Measurements from ENCODE around the gene CBFA2T3.

The CBFA2T3 gene

GRCh38 chr16:88983165-88983564 lies 6.2 kb upstream of the CBFA2T3 start:
- TF ChIP-seq FOXP2 (optimal IDR thresholded peaks at IDR 0.05; ENCODE audit: borderline replicate concordance, extremely low read depth, extremely low read length, insufficient read depth) (no peak), TAF1 (IDR thresholded peaks at IDR 0.05; ENCODE audit: borderline replicate concordance, insufficient read depth, low read length) (no peak), POLR2AphosphoS5 (IDR thresholded peaks at IDR 0.05; ENCODE audit: low read depth, low read length) (no peak), REST (IDR thresholded peaks at IDR 0.05; ENCODE audit: insufficient read depth in 1 of 2, low read depth in 2 of 2, low read length in 2 of 2) (no peak), SIN3A (IDR thresholded peaks at IDR 0.05; ENCODE audit: borderline replicate concordance, insufficient read depth, low read length) (no peak)

GRCh38 chr16:88982286-88983084 lies 5.5 kb upstream of the CBFA2T3 start:
- TF ChIP-seq REST (IDR thresholded peaks at IDR 0.05; ENCODE audit: insufficient read depth in 1 of 2, low read depth in 2 of 2, low read length in 2 of 2) (no peak), SIN3A (IDR thresholded peaks at IDR 0.05; ENCODE audit: borderline replicate concordance, insufficient read depth, low read length) (no peak), FOXP2 (optimal IDR thresholded peaks at IDR 0.05; ENCODE audit: borderline replicate concordance, extremely low read depth, extremely low read length, insufficient read depth) (no peak), TAF1 (IDR thresholded peaks at IDR 0.05; ENCODE audit: borderline replicate concordance, insufficient read depth, low read length) (no peak), POLR2AphosphoS5 (IDR thresholded peaks at IDR 0.05; ENCODE audit: low read depth, low read length) (no peak)

GRCh38 chr16:88979353-88980015 lies 2.5 kb upstream of the CBFA2T3 start:
- TF ChIP-seq REST (IDR thresholded peaks at IDR 0.05; ENCODE audit: insufficient read depth in 1 of 2, low read depth in 2 of 2, low read length in 2 of 2) (no peak), FOXP2 (optimal IDR thresholded peaks at IDR 0.05; ENCODE audit: borderline replicate concordance, extremely low read depth, extremely low read length, insufficient read depth) (no peak), POLR2AphosphoS5 (IDR thresholded peaks at IDR 0.05; ENCODE audit: low read depth, low read length) (no peak), TAF1 (IDR thresholded peaks at IDR 0.05; ENCODE audit: borderline replicate concordance, insufficient read depth, low read length) (no peak), SIN3A (IDR thresholded peaks at IDR 0.05; ENCODE audit: borderline replicate concordance, insufficient read depth, low read length) (no peak)

- TF ChIP-seq TAF1 (IDR thresholded peaks at IDR 0.05; ENCODE audit: borderline replicate concordance, insufficient read depth, low read length) (no peak), SIN3A (IDR thresholded peaks at IDR 0.05; ENCODE audit: borderline replicate concordance, insufficient read depth, low read length) (no peak), REST (IDR thresholded peaks at IDR 0.05; ENCODE audit: insufficient read depth in 1 of 2, low read depth in 2 of 2, low read length in 2 of 2) (no peak), FOXP2 (optimal IDR thresholded peaks at IDR 0.05; ENCODE audit: borderline replicate concordance, extremely low read depth, extremely low read length, insufficient read depth) (no peak), POLR2AphosphoS5 (IDR thresholded peaks at IDR 0.05; ENCODE audit: low read depth, low read length) (no peak)
These were observed 1.8 kb upstream of the CBFA2T3 start for GRCh38 chr16:88978608-88979346.
